Measurements from ENCODE around the gene NOX1. TPM values are rescaled to one million over a fixed set of nuclear protein-coding genes. Genes with fewer than 3 reads are reported as not detected.

NOX1 gene
- not detected in 2 replicates for total RNA-seq

GRCh38 chrX:100874325-100874724 is at the start of gene NOX1:
NOX1 (minus strand) TSS chrX:100874359; CDS start chrX:100874139, 220 bp downstream.

DNA sequence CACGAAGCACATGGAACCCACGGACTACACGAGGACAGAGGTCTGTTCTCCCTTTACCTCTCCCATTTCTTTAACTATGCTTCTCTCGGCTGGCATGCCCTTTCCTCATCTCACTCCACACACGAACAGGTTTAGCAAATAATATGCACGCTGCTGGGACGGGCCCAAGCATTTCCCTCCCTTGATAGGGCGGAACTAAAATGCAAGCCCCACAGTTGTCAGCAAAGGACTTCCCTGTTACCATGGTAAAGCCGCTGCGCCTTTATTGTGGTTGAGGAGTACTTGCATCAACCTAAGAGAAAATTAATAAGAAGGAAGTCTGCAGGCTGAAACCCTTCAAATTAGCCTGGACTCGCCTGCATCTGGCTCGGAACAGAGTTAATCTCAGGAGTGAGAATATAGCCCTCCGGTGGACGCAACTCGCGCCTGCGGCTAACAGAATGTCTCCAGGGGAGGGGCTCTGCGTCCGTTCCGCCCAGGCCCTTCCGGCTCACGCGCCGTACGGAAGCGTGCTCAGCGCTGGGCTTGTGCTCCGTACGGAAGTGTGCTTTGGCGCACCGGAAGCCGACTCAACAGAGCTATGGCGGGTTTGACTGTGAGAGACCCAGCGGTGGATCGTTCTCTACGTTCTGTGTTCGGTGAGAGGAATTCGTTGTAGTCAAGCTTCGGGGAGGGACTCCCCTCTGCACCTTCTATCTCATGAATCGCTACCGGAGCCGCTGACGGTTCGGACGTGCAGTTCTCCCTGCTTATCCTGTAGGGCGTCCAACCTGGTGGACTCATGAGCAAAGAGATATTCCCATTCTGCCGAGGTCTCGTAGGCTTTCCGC is 54.1 kb downstream of the NOX1 start, which contains the start of gene CSTF2:
Gene CSTF2 (plus strand): TSS at position 555 of the 830 bp plus-strand sequence. CDS start 26 bp downstream, at position 581.

Small RNAs within 50 kb of the gene (small RNA-seq; reads per million reads assigned to genes)
- not detected for gene RF00411

Other genes starting within 250 kb of the NOX1 start
- gene TSPAN6, start 237.6 kb downstream of the NOX1 start, total RNA-seq = 45.2 and 47.7 TPM in 2 replicates
- gene SRPX2, start 230.2 kb downstream of the NOX1 start, total RNA-seq = 28.4 and 36.2 TPM in 2 replicates
- gene SYTL4, start 142.2 kb downstream of the NOX1 start, total RNA-seq = 3.0 and 4.0 TPM in 2 replicates
- gene CSTF2, start 54.0 kb downstream of the NOX1 start, total RNA-seq = 7.6 and 9.8 TPM in 2 replicates
- 0.11 TPM in 1 of 2 replicates, not detected in the other for gene XKRX, start 54.6 kb upstream of the NOX1 start, total RNA-seq
- gene ARL13A, start 95.3 kb upstream of the NOX1 start, total RNA-seq = not detected in 2 replicates
- 15.0 and 16.6 TPM in 2 replicates for gene TRMT2B, start 177.8 kb upstream of the NOX1 start, total RNA-seq
- 0.52 and 0.86 TPM in 2 replicates for gene TMEM35A, start 204.5 kb upstream of the NOX1 start, total RNA-seq
- gene CENPI, start 223.8 kb upstream of the NOX1 start, total RNA-seq = 8.5 and 13.0 TPM in 2 replicates